ENCODE data around the gene ZCCHC3. TPM values are rescaled to one million over a fixed set of nuclear protein-coding genes. Genes with fewer than 3 reads are reported as not detected.

The ZCCHC3 gene
- total RNA-seq, 4 donors from 2014 or later, result 7.3 to 10.8 (median 9.2) TPM

GRCh38 chr20:327186-328026, 30.0 kb downstream of the ZCCHC3 start:
- intact Hi-C loops (cut with DNase I; ENCODE audit: low total_unique reads), result no loop called here
- peak; percentile 66 to 95 for DNase-seq (ENCODE audit: low spot score in 2 of 2)
- H3K4me3 ChIP-seq (ENCODE audit: low read depth, poor library complexity, severe bottlenecking), result peak overlapping the region; percentile 37
- 5 to 9% methylated on average over 25 to 31 of the region's 47 CpGs for WGBS, 2 donors
- no peak for TF ChIP-seq CTCF (IDR thresholded peaks at IDR 0.05)
- TF ChIP-seq POLR2A (IDR thresholded peaks at IDR 0.05), result no peak

DNA sequence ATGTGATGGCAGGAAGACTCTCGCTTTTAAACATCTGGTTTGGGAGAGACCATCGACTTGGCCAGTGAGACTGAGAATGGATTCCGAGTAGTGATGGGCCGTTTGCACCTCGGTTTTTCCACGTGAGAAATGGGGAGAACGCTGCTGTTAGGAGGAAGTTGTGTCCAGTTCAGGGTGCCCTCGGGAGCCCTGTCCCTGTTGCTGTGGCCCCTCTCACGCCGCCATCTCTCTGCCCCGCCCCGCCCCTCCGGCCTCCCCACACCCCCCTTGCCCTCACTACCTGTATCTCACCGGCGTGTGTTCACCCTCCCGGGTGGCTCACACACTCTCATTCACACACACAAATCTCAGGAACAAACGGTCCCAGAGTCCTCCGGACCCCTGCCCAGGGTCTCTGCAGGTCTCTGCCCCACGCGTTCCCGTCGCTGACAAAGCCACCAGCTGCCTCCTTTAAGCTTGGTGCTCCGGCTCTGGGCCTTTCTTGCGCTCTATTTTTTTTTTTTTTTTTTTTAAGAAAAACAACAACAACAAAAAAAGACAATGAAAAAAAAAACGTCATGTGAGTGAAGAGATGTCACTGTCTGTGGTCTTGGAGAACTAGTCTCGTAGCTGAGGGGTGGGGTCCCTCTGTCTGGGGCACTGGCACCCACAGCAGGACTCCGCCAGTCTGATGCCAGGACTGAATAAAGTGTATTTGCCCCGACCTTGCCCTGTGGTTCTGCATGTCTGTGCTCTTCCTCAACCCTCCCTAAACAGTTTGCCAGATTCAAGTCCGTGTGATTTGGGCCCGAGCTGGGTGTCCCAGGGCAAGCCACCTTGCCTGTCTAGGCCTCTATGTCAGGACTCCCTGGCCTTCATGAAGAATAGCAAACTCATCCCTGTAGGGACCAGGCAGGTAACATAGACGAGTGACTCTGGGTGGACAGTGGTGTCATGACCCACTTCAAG, 30.9 kb downstream of the ZCCHC3 start:
- 39% methylated on average over 31 of the region's 31 CpGs for WGBS, 2 donors
- no peak overlapping the region for H3K4me3 ChIP-seq (ENCODE audit: low read depth, poor library complexity, severe bottlenecking)
- intact Hi-C loops (cut with DNase I; ENCODE audit: low total_unique reads), result no loop called here
- TF ChIP-seq POLR2A (IDR thresholded peaks at IDR 0.05) (no peak), CTCF (IDR thresholded peaks at IDR 0.05) (no peak)
- DNase-seq (ENCODE audit: low spot score in 2 of 2), result no peak

- TF ChIP-seq POLR2A (IDR thresholded peaks at IDR 0.05) (no peak), CTCF (IDR thresholded peaks at IDR 0.05) (no peak)
- no peak for DNase-seq (ENCODE audit: low spot score in 2 of 2)
- WGBS, 2 donors, result 54 to 55% methylated on average over 7 of the region's 7 CpGs
- no peak overlapping the region for H3K4me3 ChIP-seq (ENCODE audit: low read depth, poor library complexity, severe bottlenecking)
- intact Hi-C loops (cut with DNase I; ENCODE audit: low total_unique reads), result no loop called here
Measured at GRCh38 chr20:328975-329695, 31.8 kb downstream of the ZCCHC3 start.

- H3K4me3 ChIP-seq (ENCODE audit: low read depth, poor library complexity, severe bottlenecking), result no peak overlapping the region
- intact Hi-C loops (cut with DNase I; ENCODE audit: low total_unique reads), result no loop called here
- DNase-seq (ENCODE audit: low spot score in 2 of 2), result no peak
- TF ChIP-seq POLR2A (IDR thresholded peaks at IDR 0.05) (no peak), CTCF (IDR thresholded peaks at IDR 0.05) (no peak)
- 78 to 87% methylated on average over 4 of the region's 4 CpGs for WGBS, 2 donors
Measured at GRCh38 chr20:329851-330232, 32.5 kb downstream of the ZCCHC3 start.

DNA sequence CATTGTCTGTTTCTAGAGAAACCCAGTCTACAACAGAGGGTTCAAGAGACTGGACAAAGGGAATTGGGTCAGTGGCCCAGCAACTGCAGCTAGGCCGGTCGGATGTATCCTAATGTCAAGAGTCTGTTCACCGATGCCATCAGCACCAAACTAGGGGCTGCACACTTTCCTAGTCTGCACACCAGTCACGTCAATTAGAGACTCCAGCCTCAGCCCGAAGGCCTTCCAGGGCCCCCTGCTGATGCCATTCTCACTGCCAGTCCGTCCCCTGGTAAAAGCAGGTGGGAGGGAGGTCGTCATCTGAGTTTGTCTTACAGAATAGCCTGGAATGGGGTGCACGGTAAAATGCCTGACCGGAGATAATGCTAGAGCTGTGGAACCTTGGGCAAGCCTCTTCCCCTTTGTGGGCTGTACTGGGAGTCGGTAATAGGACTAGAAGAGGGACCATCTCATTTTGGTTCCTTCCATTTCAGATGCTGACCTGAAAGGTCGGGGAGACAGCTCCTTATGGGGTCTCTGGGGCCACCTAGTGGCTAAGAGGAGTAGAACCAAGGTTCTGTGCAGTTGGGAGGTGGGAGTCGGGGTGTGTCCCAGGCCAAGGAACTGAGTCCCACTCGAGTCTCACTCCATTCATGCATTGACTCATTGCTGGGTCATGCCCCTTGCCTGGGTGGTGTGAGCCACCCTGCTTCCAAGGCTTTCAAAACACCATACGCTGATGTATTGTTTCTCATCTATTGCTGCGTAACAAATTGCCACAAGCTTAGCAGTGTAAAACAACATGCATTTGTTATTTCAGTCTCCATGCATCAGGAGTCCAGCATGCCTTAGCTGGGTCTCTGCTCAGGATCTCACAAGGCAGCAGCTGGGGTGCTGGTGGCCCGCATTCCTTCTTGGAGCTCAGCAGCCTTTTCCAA, 33.1 kb downstream of the ZCCHC3 start:
- no peak for TF ChIP-seq POLR2A (IDR thresholded peaks at IDR 0.05)
- TF ChIP-seq CTCF (IDR thresholded peaks at IDR 0.05), result peak in 1 of 3 donors; percentile 10
- no peak overlapping the region for H3K4me3 ChIP-seq (ENCODE audit: low read depth, poor library complexity, severe bottlenecking)
- 54% methylated on average over 16 of the region's 16 CpGs for WGBS, 2 donors
- DNase-seq (ENCODE audit: low spot score in 2 of 2), result no peak
- intact Hi-C loops (cut with DNase I; ENCODE audit: low total_unique reads), result no loop called here
